Keratinocyte (primary cell): ENCODE results near the gene ITPR1.

Experiments
- CTCF ChIP-seq, 3 experiments: IDR thresholded peaks in 1 of 3; conservative IDR thresholded peaks in 1 of 3; optimal IDR thresholded peaks in 1 of 3; 2 replicates in 2 of 3; 3 replicates in 1 of 3; pipeline versions ENCODE3 to v1.5.1; 2011; ENCODE audit warnings: low read length in 3 of 3, mild to moderate bottlenecking in 3 of 3, moderate library complexity in 2 of 3, control low read depth in 1 of 3, inconsistent platforms in 1 of 3; ENCODE audit not compliant: insufficient read depth in 2 of 3; ENCODE audit errors: extremely low read depth in 1 of 3
- EZH2 ChIP-seq: IDR thresholded peaks from one replicate; pipeline ENCODE4 v1.6.1; 2012; ENCODE audit warnings: inconsistent platforms, mild to moderate bottlenecking, low read length, moderate library complexity

- TF ChIP-seq CTCF (optimal IDR thresholded peaks at IDR 0.05 in 1 of 3, IDR thresholded peaks at IDR 0.05 in 1 of 3, conservative IDR thresholded peaks at IDR 0.05 in 1 of 3; ENCODE audit: extremely low read depth in 1 of 3, insufficient read depth in 2 of 3, low read length in 3 of 3) (no peak), EZH2 (no peak)
Observed at GRCh38 chr3:4665197-4665596, 172.0 kb downstream of the ITPR1 start.
